DOHH2 (cell line): ENCODE results near the gene GSS.

Experiments used
- EZH2phosphoT487 ChIP-seq: fragments of 200-600 bp; sonication (generic); IDR thresholded peaks from 2 replicates; pipeline ENCODE4 v1.6.1; 2017; ENCODE audit warnings: borderline replicate concordance, mild to moderate bottlenecking, antibody characterized with exemption, low read length, moderate library complexity, mixed read lengths
- TF ChIP-seq, protein P1 (sequence below): fragments of 200-600 bp; sonication (generic); IDR thresholded peaks from one replicate; pipeline ENCODE4 v1.5.1; 2014; ENCODE audit warnings: antibody characterized with exemption, mild to moderate bottlenecking, low read depth, low read length; ENCODE audit not compliant: poor library complexity, severe bottlenecking

DNA sequence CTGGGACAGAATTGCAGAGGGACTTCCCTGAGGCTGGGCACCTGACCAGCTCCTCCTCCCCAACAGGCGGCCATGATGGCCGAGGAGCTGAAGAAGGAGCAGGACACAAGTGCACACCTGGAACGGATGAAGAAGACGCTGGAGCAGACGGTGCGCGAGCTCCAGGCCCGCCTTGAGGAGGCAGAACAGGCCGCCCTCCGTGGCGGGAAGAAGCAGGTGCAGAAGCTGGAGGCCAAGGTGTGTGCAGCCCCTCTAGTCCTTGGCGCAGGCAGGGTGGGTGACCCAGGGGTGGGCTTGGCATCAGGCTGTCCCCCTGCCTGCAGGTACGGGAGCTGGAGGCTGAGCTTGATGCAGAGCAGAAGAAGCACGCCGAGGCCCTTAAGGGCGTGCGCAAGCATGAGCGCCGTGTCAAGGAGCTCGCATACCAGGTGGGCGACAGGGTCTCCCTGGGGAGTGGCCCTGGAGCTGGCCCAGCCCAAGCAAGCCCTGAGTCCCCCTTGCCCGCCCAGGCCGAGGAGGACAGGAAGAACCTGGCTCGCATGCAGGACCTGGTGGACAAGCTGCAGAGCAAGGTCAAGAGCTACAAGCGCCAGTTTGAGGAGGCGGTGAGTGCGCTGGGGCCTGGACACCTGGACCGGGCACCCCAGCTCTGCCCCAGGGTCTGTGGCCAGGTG lies 45.5 kb upstream of the GSS start:
- TF ChIP-seq, protein P1, sequence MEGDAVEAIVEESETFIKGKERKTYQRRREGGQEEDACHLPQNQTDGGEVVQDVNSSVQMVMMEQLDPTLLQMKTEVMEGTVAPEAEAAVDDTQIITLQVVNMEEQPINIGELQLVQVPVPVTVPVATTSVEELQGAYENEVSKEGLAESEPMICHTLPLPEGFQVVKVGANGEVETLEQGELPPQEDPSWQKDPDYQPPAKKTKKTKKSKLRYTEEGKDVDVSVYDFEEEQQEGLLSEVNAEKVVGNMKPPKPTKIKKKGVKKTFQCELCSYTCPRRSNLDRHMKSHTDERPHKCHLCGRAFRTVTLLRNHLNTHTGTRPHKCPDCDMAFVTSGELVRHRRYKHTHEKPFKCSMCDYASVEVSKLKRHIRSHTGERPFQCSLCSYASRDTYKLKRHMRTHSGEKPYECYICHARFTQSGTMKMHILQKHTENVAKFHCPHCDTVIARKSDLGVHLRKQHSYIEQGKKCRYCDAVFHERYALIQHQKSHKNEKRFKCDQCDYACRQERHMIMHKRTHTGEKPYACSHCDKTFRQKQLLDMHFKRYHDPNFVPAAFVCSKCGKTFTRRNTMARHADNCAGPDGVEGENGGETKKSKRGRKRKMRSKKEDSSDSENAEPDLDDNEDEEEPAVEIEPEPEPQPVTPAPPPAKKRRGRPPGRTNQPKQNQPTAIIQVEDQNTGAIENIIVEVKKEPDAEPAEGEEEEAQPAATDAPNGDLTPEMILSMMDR: no peak
- TF ChIP-seq EZH2phosphoT487: no peak
